Nucleus accumbens (tissue), 56 donors: Measurements from ENCODE around the gene HSPA12B.
A peak's percentile ranks its signal among the peaks of the same experiment; 100 is the strongest.

Experiments used
- DNase-seq, 56 donors: peaks; one replicate each; lab custom pipeline; 2025; lab: John Stamatoyannopoulos, UW

The HSPA12B gene

DNA sequence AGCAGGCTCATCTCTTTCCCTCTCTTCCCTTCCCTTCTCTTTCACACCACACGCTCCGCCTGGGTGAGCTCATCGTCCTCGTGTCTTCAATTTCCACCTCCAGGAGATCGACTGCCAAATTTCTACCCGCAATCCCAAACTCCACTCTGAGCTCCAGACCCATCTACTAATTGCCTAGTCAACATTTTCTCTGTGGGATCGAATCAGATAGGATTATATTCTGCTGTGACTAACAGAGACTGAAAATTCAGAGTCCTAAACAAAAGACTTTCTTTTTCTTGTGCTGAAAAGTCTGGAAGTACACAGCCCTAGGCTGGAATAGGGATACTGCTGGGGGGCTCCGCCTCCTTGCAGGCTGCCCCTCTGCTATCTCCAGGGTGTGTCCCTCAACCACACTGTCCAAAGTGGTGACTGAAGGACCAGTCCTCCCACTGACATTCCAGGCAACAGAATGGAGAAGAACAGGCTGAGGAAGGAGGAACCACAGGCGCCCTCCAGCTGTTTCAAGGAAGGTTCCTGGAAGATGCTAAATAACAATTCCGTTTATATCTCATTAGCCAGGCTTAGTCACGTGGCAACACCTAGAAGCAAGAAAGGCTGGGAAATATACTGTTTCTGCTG lies 5.0 kb upstream of the HSPA12B start:
- peak in 3 of 56 donors; percentile 12 to 24 (median 17) for DNase-seq

DNA sequence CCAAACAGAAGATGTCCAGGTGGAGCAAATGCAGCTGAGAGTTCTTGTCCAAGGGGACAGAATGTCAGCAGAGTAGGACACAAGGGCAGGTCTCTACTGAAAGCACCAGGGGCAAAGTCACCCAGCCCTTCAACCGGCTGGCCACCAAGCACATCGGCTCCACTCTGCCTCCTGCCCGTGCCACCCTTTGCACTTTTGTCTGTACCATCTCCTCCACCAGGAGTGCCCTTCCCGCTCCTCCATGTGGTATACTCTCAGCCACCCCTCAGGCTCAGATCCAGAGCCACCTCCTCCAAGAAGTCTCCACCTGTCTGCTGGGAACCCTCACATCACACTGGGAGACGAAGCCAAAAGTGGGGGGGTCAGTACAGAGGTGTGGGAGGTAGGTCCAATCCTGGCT lies 4.1 kb upstream of the HSPA12B start:
- DNase-seq: no peak

DNA sequence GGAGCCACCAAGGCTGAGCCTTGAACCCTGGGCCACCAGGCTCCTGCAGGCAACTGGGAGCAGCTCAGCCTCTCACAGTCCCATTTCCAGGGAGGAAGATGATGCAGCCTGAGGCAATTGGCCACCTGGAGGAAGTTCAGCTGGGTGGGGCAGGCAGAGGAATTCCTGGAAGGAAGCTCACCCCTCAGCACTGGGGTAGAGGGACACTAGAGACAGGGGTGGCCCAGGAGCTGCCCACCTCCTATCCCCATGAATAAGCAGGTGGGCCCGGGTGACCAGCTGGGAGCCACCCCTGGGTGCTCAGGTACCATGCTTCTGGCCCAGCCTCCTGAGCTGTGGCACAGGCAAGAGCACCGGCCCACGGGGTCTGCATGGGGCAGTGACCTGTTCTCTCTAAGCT lies 3.6 kb upstream of the HSPA12B start:
- DNase-seq: no peak

DNA sequence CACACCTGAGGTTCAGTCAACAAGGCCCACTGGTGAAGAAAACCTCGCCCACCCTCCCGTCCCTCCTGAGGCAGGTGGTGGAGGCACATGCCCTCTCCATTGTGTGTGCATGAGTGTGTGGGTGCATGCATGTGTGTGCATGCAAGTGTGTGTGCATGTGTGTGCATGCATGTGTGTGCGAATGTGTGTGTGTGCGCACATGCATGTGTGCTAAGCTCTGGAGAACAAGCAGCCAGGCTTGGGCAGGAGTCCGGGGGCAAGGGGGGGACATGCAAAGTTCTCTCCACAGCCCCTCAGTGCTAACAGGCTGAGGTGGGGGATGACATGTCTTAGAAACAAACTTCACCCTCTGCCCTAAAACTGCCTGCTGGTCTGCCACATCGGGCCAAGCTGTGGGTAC lies 3.1 kb upstream of the HSPA12B start:
- no peak for DNase-seq

DNA sequence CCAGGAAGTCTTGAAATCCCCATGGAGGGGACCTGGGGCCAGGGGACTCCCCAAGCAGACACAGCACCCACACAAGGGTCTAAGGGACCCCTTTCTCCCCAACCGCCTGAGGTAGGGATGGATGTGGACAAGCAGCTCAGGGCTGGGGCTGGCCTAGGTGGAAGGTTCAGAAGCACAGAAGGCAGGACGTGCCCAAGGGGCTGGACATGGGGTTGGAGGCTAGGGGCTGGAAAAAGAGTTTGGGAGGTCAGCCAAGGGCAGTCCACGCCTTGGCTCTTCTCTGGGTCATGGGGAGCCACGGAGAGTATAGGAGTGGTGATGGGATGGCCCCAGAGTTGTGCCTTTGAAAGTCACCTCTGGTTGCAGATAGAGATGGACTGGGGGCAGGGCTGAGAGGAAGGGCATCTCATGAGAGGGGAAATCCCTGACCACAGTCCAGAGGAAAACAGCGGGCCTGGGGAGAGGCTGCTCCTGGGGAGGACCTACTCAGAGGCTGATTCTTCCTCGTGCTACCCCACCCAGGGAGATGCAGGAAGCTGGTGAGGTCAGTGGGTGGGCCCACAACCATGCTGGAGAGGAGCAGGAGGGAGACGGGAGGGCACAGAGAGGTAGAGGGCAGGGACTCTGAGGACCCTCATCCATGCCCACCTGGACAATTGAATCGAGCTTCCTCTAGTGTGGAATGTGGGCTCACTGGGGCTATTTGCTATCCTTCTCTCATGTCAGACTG lies 2.5 kb upstream of the HSPA12B start:
- DNase-seq: no peak

DNA sequence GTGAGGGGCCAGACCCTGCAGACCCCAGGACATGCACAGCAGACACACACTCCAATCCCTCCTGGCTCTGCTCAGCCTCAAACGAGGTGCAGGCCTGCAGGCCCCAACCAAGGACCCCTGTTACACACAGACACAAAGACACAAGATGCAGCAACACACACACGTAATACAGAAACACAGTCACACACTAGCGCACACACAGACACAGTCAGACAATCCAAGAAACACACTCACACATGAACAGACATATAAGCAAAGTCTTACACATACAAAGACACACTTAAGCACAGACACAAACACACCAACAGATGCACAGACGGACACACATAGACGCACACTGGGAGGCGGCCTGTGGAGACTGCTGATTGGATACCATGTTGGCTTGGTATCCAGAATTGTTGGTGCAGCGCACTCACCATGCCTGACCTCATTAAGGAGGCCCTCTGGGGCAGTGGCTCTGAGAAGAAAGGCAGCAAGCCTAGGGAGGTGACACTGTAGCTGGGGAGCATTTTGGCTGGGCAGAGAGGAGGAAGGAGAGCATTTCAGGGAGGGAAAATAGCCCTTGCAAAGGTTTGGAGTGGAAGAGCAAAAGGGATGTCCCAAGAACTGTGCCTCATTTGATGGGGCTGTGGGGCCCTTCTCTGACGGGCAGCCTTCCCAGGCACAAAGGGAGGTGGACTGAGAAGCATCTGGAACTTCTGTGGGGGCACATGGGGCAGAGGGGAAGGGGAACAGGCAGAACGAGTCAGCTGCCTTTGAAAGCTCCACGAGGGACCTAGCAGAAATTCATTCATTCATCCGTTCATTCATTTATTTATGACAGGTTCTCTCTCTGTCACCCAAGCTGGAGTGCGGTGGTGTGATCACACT lies 1.4 kb upstream of the HSPA12B start:
- no peak for DNase-seq

DNA sequence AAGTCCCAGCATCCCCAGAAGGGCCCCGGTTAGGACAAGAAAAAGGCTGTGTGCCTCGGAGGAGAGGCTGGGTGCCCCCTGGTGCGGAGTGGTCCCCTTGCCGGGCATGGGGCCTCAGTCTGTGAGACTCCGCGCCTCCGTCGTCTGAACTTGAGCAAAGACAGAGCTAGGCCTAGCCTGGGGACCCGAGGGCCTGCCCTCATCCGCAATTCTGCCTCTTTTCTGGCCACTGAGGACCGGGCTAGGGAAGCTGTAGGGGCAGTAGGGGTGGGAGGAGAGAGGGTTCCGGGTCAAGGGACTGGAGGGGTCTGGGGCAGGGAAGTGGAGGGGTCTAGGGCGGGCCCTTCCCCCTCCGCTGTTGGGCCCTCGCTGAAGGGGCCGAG lies 550 bp upstream of the HSPA12B start:
- no peak for DNase-seq

DNA sequence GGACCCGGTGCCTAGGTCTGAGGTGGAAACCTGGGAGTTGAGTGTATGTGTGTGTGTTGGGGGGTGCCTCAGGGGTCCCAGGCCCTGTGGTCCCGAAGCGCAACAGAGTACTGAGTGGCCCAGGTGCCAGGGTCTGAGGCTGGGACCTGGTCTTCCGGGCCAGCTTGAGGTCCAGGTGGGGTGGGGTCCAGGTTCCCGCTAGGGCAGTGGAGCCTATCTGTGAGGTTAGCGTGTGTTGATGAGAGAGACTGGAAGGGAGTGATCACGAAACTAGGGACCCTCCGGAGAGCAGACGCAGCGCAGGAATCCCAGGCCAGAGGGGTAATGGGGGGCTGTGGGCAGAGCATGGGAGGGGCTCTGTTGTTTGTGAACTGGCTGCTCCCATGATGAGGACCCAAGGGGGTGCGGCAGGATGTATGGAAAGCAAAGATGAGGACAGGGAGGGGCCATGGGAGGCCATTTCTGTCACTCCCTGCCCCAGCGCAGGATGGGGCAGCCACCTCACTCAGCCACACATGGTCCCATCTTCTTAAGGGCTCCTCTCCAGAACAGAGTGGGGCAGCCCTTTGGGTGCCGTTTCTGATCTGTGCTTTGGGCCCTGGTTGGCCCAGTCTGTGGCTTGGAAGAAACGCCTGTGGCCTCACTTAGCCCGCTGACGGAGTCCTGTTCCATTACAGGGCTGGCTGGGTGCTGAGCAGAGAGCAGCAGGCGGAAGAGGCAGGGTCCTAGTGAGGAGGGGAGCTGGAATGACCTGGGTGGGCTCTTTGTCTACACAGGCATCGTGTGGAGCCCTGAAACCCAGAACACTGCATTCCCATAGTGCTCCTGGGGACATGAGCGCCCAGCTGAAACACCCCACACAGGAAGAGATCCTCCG lies 872 bp downstream of the HSPA12B start:
- no peak for DNase-seq

DNA sequence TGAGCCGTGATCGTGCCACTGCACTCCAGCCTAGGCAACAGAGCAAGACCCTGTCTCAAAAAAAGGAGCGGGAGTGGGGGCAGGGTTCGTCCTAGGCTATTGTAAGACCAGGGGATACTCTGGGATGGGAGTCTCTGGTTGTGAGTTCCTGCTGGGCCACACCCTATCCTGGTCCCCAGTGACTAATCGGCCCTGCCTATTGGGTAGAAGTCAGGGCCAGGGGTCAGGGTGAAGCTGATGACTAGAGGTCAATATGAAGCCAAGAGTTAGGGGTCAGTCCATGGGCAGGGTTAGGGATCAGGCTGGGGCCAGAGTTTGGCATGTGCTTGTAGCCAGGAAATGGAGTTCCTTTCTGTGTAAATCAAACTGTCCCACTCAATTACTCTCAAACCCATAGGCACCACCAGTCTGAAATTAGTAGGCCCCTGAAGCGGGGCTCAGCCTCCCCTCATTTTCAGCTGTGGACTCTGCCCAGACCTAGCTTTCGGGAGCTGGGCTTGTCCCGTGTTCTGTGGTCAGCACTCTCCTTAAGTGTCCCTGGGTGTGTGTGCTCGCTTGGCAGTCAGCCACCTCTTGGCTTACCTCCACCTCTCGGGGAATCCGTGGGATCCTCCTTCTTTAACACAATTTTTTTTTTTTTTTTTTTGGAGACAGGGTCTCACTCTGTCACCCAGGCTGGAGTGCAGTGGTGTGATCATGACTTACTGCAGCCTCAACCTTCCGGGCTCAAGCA lies 1.8 kb downstream of the HSPA12B start:
- DNase-seq: no peak

DNA sequence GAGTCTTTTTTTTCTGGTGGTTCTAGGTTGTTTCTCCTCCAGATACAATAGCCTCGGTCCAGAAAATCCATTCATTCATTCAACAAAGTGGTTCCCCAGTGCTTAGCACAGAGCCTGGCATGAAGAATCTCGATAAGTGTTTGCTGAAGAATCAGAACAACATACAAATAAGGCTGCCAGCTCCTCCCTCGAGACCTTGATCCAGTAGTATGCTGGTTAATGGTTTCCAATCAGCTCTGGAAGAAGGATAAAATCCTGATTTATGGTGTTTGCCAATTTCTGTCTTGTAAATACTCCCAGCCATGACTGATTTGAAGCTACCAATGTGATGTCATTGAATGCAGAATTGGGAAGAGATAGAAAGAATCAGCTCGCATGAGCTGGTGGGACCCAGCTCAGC lies 3.3 kb downstream of the HSPA12B start:
- DNase-seq: no peak

DNA sequence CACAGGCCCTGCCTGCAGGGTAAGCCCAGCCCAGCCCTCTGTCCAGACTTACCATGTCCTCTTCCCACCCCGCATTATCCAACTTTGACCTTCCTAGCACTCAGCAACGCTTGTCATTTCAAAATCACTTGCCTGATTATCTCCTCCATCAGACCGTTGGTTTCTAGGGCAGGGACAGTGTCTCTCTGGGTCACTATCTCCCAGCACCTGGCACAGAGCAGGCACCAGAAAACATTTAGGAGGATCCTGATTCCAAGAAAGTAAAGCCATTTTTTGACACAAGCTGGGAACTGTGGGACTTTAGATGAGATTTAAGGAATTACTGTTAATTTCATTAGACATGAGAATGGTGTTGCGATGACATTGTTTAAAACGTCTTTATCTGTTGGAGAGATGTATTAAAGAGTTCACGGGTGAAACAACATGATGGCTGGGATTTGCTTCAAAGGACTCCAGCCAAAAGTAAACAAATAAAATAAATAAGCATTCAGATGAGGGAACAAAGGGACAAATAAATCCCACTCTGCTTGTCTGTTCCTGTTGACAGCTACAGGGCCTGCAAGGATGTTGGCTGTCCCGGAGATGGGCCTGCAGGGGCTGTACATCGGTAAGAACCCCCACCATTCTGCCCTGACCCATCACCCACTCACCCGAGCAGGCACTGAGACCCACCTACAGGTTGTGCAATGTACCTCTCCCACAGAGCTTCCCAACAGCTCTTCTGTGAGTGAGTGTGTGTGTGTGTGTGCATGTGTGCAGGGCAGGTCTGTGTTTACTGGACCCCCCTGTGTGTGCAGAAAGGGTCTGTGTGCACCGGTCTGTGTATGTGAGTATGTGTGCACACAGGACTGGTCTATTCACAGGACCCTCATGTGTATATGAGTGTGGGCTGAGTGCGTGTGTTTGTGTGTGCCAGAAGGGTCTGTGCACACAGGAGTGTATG lies 5.9 kb downstream of the HSPA12B start:
- no peak for DNase-seq

DNA sequence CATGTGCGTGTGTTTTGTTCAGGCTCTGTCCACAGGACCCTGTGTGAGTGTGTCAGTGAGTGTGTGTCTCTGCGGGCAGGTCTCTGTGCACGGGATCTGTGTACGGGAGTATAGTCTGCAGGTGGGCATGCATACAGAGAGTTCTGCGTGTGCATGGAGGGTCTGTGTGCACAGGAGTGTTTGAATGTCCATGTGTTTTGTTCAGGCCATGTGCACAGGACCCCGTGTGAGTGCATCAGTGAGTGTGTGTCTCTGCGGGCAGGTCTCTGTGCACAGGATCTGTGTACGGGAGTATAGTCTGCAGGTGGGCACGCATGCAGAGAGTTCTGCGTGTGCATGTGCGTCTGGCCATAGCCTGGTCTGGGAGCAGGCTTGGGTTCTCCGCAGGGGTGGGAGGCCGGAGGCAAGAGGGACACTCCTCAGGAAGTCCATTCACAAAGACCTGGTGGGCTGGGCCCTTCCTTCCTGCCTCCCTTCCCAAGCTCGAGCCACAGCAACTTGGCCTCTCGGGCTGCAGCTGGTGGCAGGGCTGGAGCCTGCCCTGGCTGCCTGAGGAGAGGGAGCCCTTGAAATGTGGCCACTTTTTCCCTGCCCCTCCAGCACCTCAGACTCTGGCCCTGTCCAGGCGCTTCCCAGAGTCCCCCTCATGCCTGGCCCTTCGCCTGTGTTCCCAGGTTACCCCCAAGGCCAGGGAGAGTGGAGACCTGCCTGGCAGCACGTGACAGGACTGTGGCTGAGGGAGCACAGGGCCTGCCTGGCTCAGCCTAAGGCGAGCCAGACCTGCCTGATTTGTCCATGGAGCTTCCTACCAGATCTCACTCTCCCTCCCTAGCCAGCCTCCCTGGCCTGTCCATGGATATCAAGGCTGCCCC lies 6.8 kb downstream of the HSPA12B start:
- DNase-seq: no peak

DNA sequence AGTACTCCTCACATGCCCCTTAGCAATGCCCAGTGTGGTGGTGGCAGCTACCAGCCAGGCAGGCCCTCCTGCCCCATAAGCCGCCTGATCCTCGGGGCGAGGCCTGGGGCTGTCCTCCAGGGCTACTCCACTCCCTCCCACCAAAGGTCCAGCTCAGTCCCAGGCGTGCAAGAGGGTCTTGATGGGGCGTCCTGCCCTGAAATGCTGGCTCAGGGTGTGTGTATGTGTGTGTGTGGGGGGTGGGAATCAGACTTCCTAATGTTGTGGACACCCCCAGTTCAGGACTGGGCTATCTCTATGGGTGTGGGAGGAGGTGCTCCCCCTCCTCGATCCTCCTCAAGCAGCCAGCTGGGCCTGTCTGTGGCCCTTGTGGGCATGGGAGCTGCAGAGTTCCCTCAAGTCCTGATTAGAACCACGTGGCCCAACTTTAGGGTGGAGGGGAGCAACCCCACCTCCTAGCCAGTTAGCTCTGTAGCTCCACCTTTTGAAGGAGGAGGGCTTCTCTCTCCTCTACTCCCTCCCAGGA lies 7.5 kb downstream of the HSPA12B start:
- DNase-seq: no peak

DNA sequence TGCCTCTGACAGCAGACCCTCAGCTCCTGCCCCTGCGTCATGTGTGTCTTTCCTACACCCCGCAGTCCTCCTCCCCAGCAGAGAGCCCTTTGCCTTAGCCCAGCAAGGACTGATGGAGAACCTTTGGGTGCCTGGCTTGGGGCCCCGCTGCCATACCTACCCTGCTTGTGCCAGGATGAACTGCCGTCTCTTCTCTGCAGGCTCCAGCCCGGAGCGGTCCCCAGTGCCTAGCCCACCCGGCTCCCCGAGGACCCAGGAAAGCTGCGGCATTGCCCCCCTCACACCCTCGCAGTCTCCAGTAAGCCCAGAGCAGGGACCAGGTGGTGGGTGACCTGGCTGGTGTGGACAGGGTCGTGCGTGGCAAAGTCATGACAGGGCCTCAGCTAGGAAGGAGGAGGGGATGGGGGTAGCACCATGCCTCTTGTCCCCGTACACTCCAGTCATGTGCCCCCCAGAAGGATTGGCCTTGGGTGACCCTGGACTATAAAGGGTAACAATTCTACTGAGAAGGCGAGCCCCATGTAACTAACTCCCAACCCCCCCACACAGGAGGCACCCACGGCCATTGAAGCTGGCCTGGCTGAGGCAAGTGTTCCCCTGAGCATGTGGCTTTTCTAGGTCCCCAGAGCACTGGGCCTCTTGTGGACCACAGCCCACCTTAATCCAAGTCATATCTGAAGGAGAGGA lies 8.3 kb downstream of the HSPA12B start:
- DNase-seq: no peak

DNA sequence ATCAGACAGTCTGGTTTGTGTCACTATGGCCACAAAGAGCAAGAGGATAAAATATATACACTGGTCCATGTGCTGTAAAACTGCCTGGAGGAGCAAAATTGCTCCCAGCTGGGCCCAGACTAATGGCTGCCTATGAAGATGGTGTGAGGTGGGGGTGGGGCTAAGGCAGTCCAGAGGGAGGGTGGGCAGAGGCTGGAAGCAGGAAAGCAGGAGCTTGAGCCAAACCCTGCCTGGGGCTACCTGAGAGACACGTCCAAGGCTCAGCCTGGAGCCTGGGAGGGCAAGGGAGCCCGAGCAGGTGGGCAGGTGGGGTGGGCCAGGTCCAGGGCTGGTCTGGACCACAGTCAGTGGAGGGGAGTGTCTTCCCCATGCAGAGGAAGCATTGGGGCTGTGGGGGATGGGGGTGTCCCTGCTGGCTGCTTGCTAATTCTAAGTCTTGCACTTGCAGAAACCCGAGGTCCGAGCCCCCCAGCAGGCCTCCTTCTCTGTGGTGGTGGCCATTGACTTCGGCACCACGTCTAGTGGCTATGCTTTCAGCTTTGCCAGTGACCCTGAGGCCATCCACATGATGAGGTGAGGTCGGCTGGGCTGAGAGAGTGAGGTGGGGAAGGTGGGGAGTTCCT lies 9.5 kb downstream of the HSPA12B start:
- no peak for DNase-seq

DNA sequence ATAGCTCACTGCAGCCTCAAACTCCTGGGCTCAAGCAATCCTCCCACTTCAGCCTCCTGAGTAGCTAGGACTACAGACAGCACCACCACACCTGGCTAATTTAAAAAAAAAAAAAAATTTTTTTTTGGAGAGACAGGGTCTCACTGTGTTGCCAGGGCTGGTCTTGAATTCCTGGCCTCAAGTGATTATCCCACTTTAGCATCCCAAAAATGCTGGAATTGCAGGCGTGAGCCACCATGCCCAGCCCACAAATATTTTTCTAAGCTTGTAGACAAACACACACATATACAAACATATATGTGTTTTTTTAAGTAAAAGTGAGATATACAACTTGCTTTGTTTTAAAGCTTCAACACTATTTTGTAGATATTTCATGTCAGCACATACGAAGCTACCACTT lies 10.8 kb downstream of the HSPA12B start:
- DNase-seq: no peak
